Suppressor macrophage treated with lipopolysaccharide for 1 hour (primary cell): Measurements from ENCODE around the gene STK17A.
A peak's percentile ranks its signal among the peaks of the same experiment; 100 is the strongest.
"Not testable (repeated sequence)": the region's sequence is repeated elsewhere in the genome, so short reads cannot be mapped to it uniquely, and the experiment has no call there.

Experiments
- DNase-seq, 3 donors: peaks; one replicate each; pipeline ENCODE4 v3.0.0-alpha.2; 2020 to 2022

Gene STK17A

GRCh38 chr7:43569424-43569823 lies 13.5 kb upstream of the STK17A start:
- DNase-seq: peak; percentile 40 to 67 (median 52)

- peak in 2 of 3 donors; percentile 20 to 39 for DNase-seq
Observed at GRCh38 chr7:43570688-43571365, 12.1 kb upstream of the STK17A start.

DNA sequence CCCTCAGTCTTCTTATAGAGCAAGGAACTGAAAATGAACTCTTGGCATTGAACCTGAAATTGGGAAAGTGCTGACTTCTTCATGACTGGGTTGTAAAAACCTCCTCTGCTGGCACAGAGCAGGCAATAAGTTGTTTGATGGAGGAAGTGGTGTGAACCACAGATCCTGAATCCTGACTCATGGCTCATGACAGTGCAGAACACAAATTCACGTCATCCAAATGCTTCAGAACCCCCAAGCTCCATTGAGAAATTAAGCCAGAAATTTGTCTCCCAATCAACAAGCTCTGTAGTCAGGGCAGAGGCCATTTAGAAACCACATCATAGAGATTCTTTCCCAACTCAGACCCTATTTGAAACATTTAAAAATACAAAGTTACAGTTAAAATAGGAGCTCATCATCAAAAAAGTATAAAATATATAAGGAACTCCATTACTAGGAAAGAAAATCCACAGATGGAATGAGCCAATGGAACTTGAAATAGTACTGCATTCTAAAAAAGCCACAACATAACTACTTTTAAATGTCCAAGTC lies 10.3 kb upstream of the STK17A start:
- DNase-seq: peak; percentile 91 to 98 (median 97)

DNA sequence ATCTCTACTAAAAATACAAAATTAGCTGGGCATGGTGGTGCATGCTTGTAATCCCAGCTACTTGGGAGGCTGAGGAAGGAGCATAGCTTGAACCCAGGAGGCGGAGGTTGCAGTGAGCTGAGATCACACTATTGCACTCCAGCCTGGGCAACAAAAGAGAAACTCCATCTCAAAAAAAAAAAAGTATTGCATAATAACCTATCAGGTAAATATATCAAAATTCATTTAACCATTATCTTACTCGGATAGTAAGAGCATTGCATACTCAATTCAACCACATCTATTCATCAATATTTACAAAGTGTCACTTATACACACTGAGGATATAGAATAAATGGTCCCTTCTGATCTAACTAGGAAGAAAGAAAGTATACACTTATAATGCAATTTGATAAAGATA lies 9.1 kb upstream of the STK17A start:
- DNase-seq: not testable (repeated sequence)

DNA sequence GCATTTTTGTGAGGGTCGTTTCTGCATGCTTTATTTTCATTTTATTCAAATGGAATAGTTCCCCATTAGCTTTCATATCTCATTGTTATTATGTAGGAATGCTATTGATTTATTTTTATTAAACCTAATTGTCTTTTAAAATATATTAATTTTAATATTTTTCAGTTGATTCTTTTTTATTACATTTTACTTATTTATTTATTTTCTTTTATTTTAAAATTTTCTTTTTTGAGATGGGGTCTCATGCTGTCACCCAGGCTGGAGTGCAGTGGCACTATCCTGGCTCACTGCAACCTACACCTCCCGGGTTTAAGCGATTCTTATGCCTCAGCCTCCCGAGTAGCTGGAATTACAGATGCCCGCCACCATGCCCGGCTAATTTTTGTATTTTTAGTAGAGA lies 7.4 kb upstream of the STK17A start:
- DNase-seq: no peak

- DNase-seq: peak; percentile 24 to 85 (median 77)
Observed at GRCh38 chr7:43576241-43576640, 6.7 kb upstream of the STK17A start.

GRCh38 chr7:43577485-43577951 lies 5.4 kb upstream of the STK17A start:
- DNase-seq: no peak

GRCh38 chr7:43583424-43584194 lies 701 bp downstream of the STK17A start:
- peak; percentile 66 to 82 (median 74) for DNase-seq

DNA sequence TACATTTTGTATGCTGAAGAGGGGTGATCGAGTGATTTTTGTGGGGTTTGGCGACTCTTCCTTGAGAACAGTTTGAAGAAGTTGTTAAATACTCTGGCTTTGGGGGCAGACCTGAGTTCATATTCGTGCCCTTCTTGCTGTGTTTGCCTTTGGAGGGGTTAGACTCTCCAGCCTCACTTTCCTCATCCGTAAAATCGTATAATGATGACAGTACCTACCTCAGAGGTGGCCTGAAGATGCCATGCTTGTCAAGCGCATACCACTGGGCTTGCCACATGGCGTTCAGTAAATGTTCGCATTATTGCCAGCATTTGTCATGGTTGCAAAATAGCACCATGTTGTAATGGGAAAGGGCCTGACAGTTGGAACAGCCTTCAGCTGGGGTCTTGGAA lies 1.3 kb downstream of the STK17A start:
- peak; percentile 62 to 76 (median 73) for DNase-seq

- not testable (repeated sequence) for DNase-seq
Observed at GRCh38 chr7:43584733-43585132, 1.8 kb downstream of the STK17A start.

DNA sequence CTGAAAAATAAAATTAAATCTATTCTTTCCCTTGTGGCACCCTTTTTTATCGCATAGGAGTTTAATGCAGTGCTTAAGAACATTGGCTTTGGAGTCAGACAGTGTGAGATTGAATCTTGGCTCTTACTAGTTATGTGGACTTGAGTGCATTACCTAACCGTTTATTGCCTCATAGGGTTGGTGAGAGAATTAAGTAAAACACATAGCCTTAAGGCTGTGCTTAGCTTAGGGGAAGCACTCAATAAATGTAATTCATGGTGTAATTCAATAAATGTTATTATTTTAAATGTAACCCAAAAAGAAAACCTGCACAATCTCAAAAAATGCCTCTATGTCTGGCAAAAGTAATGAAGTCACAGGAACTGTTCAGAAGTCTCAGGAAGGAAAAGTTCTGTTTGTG lies 2.7 kb downstream of the STK17A start:
- DNase-seq: peak; percentile 56 to 72 (median 62)

- DNase-seq: no peak
Observed at GRCh38 chr7:43586251-43586900, 3.5 kb downstream of the STK17A start.

DNA sequence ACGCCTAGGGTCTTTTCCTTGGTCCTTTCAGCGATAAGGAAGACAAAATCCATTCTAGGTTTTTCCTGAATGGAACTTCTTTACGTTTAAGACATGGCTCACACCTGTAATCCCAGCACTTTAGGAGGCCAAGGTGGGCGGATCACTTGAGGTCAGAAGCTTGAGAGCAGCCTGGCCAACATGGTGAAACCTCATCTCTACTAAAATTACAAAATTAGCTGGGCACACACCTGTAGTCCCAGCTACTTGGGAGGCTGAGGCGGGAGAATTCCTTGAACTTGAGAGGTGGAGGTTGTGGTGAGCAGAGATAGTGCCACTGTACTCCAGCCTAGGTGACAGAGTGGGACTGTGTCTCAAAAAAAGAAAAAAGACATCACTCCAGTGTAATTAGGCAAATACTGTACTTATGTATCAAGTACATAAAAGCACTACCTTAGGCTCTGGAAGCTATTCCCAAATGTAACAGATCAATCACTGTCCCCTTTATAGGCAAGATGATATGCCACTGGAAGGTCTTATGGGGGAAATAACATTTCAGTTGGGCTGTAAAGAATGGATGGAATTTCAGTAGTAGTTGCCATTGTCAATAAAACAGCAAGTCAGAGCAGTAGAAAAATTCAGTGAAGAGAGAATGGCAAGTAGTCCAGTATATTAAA lies 5.7 kb downstream of the STK17A start:
- DNase-seq: no peak

DNA sequence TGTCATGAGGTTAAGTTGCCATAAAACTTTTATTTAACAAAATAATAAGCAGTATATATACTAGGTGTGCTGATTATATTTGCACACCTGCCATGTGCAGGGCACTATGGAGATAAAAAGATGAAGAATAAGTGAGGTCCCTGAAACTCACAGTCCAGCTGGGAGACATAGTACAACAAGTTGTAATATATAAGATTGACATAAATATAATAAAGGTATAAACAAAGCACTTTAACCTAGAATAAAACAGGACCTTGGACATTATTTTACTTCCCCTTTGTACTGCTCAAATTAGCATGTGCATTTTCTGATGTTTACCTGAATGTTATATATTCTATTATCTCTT lies 6.2 kb downstream of the STK17A start:
- no peak for DNase-seq

GRCh38 chr7:43589728-43590127 lies 6.8 kb downstream of the STK17A start:
- DNase-seq: no peak

GRCh38 chr7:43590862-43591557 lies 8.1 kb downstream of the STK17A start:
- peak in 1 of 3 donors; percentile 26 for DNase-seq

DNA sequence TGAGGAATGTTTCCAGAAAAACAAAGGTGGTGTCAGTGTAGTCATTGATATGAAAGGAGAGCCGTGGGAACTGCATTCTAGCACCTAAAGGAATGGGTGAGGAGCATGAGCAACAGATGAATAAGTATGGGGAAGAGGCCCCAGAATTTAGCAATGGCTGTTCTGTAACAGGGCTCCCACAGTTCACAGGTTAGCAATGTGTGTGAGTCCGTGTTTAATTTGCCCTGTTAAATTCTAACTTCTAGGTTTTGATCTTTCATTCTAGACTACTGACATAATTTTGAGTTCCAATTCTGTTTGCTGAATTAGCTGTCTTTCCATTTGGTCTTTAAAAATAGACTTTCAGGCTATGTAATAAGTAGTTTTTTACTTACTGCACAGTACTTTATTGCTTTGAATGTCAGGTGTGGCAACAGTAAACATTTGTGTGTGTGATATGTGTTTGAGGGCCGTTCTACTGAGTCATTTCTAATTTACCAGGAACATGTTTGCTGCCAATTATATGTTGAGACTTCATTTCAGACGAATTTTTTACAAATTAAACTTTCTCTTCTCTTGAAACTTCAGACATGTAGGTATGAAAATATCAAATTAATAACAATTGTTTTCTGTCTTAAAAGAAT lies 8.8 kb downstream of the STK17A start:
- no peak for DNase-seq

DNA sequence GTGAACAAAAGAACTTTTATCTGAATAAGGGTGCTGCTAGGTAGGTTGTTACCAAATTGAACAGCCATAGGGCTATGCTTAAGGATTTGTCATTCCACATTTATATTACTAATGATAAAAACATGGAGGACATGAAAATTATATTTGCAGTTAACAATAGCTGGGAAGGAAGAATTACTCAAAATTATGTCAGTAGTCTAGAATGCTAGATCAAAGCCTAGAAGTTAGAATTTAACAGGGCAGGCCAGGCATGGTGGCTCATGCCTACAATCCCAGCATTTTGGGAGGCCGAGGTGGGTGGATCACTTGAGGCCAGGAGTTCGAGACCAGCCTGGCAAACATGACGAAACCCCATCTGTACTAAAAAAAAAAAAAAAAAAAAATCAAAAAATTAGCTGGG lies 9.4 kb downstream of the STK17A start:
- DNase-seq: no peak

DNA sequence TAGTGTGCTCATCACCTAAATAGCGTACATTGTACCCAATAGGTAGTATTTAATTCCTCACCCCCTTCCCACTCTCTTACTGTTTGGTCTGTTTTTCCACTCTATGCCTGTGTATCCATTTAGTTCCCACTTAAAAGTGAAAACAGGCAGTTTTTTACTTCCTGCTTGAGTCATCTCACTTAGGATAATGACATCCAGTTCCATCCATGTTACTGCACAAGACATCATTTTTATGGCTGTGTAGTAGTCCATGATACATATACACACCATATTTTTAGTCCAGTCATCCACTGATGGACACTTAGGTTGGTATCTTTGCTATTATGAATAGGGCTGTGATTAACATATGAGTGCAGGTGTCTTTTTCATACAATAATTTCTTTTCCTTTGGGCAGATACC lies 10.1 kb downstream of the STK17A start:
- DNase-seq: peak; percentile 27 to 57 (median 42)

DNA sequence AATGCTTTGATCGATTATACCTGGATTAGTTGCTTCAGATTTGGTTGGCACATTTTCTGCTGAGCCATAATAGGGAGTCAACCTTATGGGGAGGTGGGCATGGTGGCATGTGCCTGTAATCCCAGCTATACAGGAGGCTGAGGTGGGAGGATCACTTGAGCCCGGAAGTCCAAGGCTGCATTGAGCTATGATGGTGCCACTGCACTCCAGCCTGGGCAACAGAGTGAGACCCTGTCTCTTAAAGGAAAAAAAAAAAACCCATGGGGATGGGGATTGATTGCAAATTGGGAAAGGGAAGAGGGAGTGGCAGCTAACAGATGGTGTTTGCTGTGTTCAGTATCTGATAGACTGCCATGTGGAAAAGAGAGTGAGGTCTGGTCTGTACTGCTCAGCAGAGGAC lies 11.1 kb downstream of the STK17A start:
- DNase-seq: no peak

- not testable (repeated sequence) for DNase-seq
Observed at GRCh38 chr7:43596426-43596825, 13.5 kb downstream of the STK17A start.

- no peak for DNase-seq
Observed at GRCh38 chr7:43600056-43600455, 17.1 kb downstream of the STK17A start.
